HepG2 (cell line): Measurements from ENCODE around the gene C1GALT1C1. TPM values are rescaled to one million over a fixed set of nuclear protein-coding genes. Genes with fewer than 3 reads are reported as not detected.

Experiments
- ADNP ChIP-seq: sonication (generic); formaldehyde crosslinking; IDR thresholded peaks from 2 replicates; pipeline ENCODE4 v1.4.0; 2020; ENCODE audit warnings: missing genetic modification reagents
- GABPB1 ChIP-seq: IDR thresholded peaks from 2 replicates; pipeline ENCODE4 v1.6.1; 2016; ENCODE audit warnings: mild to moderate bottlenecking, missing genetic modification reagents, moderate library complexity, missing compliant biosample characterization
- GATAD2A ChIP-seq: IDR thresholded peaks from 2 replicates; pipeline ENCODE4 v1.6.1; 2016
- GTF2F1 ChIP-seq: fragments of 150-350 bp; IDR thresholded peaks from 2 replicates; pipeline ENCODE4 v1.6.1; 2014; ENCODE audit warnings: low read length
- HOMEZ ChIP-seq: IDR thresholded peaks from 2 replicates; pipeline ENCODE4 v1.6.1; 2016; ENCODE audit warnings: low read depth
- HOXA5 ChIP-seq: sonication (generic); formaldehyde crosslinking; IDR thresholded peaks from 2 replicates; pipeline ENCODE4 v1.4.0; 2020; ENCODE audit warnings: missing genetic modification reagents
- KDM1A ChIP-seq: IDR thresholded peaks from 2 replicates; pipeline ENCODE4 v1.6.1; 2016; ENCODE audit warnings: missing compliant biosample characterization
- KLF15 ChIP-seq: sonication (generic); formaldehyde crosslinking; IDR thresholded peaks from 2 replicates; pipeline ENCODE4 v1.8.1; 2023; ENCODE audit warnings: borderline replicate concordance, mild to moderate bottlenecking, inconsistent platforms, missing genetic modification reagents, mixed read lengths
- KMT2B ChIP-seq: IDR thresholded peaks from 2 replicates; pipeline ENCODE4 v1.6.1; 2016; ENCODE audit warnings: missing genetic modification reagents, missing compliant biosample characterization
- MAF1 ChIP-seq: sonication (generic); formaldehyde crosslinking; IDR thresholded peaks from 2 replicates; pipeline ENCODE4 v1.5.0; 2020; ENCODE audit warnings: missing genetic modification reagents, borderline replicate concordance
- RBM39 ChIP-seq: fragments of 200-400 bp; formaldehyde crosslinking; IDR thresholded peaks from one replicate; pipeline ENCODE4 v1.6.1; 2018; ENCODE audit warnings: antibody characterized with exemption, mild to moderate bottlenecking, low read depth, low read length; ENCODE audit not compliant: poor library complexity, severe bottlenecking
- U2AF1 ChIP-seq: fragments of 200-400 bp; formaldehyde crosslinking; optimal IDR thresholded peaks from 2 replicates; pipeline ENCODE3; 2017; ENCODE audit warnings: mild to moderate bottlenecking, low read depth, low read length
- YEATS2 ChIP-seq: sonication (generic); formaldehyde crosslinking; IDR thresholded peaks from 2 replicates; pipeline ENCODE4 v1.4.0; 2020; ENCODE audit warnings: missing genetic modification reagents, borderline replicate concordance
- ZBTB26 ChIP-seq: IDR thresholded peaks from 2 replicates; pipeline ENCODE4 v1.6.1; 2016; ENCODE audit warnings: missing compliant biosample characterization, missing genetic modification reagents, borderline replicate concordance
- ZBTB46 ChIP-seq: sonication (generic); formaldehyde crosslinking; IDR thresholded peaks from 2 replicates; pipeline ENCODE4 v1.4.0; 2020; ENCODE audit warnings: mild to moderate bottlenecking, missing genetic modification reagents, borderline replicate concordance
- ZNF232 ChIP-seq: sonication (generic); formaldehyde crosslinking; IDR thresholded peaks from 2 replicates; pipeline ENCODE4 v1.4.0; 2020; ENCODE audit warnings: missing genetic modification reagents, borderline replicate concordance
- ZNF235 ChIP-seq: sonication (generic); formaldehyde crosslinking; IDR thresholded peaks from 2 replicates; pipeline ENCODE4 v1.8.1; 2023; ENCODE audit warnings: mild to moderate bottlenecking, missing genetic modification reagents, borderline replicate concordance
- ZNF607 ChIP-seq: sonication (generic); formaldehyde crosslinking; IDR thresholded peaks from 2 replicates; pipeline ENCODE4 v1.5.1; 2020; ENCODE audit warnings: missing genetic modification reagents, mild to moderate bottlenecking, borderline replicate concordance
- ZNF720 ChIP-seq: sonication (generic); formaldehyde crosslinking; IDR thresholded peaks from 2 replicates; pipeline ENCODE4 v1.4.0; 2020; ENCODE audit warnings: missing genetic modification reagents
- ZSCAN31 ChIP-seq: sonication (generic); formaldehyde crosslinking; IDR thresholded peaks from 2 replicates; pipeline ENCODE4 v1.5.0; 2020; ENCODE audit warnings: low read depth, mild to moderate bottlenecking, missing genetic modification reagents
- ZSCAN5A ChIP-seq: sonication (generic); formaldehyde crosslinking; IDR thresholded peaks from 2 replicates; pipeline ENCODE4 v1.8.0; 2022; ENCODE audit warnings: mild to moderate bottlenecking, missing genetic modification reagents, borderline replicate concordance
- polyA plus RNA-seq, 8 experiments: library from polyadenylated mRNA; depleted of rRNA in 3 of 8; stranded (reverse) in 7 of 8; unstranded in 1 of 8; fragments of >200 nt; fragmentation: Illumina TruSeq in 4 of 8; extraction: Trizol in 4 of 8; gene quantifications; 2 replicates each; pipeline versions ENCODE4 v1.2.1 to v1.2.3, GENCODE V29; 2011 to 2016; ENCODE audit warnings: low read depth in 4 of 8, missing spikeins in 1 of 8, mixed read lengths in 1 of 8; ENCODE audit not compliant: insufficient read depth in 1 of 8
- total RNA-seq, 5 experiments: library from RNA; depleted of rRNA; stranded (reverse); fragments of >200 nt; fragmentation: Illumina TruSeq; extraction: Trizol; gene quantifications; 2 replicates each; pipeline ENCODE4 v1.2.3, GENCODE V29; 2016; ENCODE audit warnings: low read depth in 1 of 5
- TF ChIP-seq, protein P1 (sequence below): sonication (generic); formaldehyde crosslinking; IDR thresholded peaks from 2 replicates; pipeline ENCODE4 v1.4.0; 2020; ENCODE audit warnings: missing genetic modification reagents

Gene C1GALT1C1
- total and polyA plus RNA-seq, 2 of the 13 experiments (the other 11 are each of a cell fraction or from before 2014, with no cell fraction given): 26.3 to 31.9 TPM

GRCh38 chrX:120629667-120630537, at the start of gene C1GALT1C1 (continued):
- TF ChIP-seq HOMEZ: peak; percentile 12; the same call in 1 of the 2 replicates
- TF ChIP-seq GATAD2A (CRISPR knock-in tag): no peak
- TF ChIP-seq HOXA5: no peak; the same call in 1 of the 2 replicates
- TF ChIP-seq ZNF235 (CRISPR knock-in tag): no peak
- no peak for TF ChIP-seq ZNF232 (CRISPR knock-in tag)
- TF ChIP-seq ZBTB26 (CRISPR knock-in tag): no peak
- TF ChIP-seq KMT2B (CRISPR knock-in tag): no peak
- peak; percentile 60; the same call in 1 of the 2 replicates for TF ChIP-seq YEATS2 (CRISPR knock-in tag)
- no peak for TF ChIP-seq MAF1 (CRISPR knock-in tag)
- no peak for TF ChIP-seq KDM1A (CRISPR knock-in tag)
- no peak for TF ChIP-seq ADNP (CRISPR knock-in tag)
- TF ChIP-seq ZBTB46 (CRISPR knock-in tag): no peak
- no peak for TF ChIP-seq ZSCAN5A
- peak; percentile 17; the same call in 1 of the 2 replicates for TF ChIP-seq ZNF607 (CRISPR knock-in tag)
- no peak for TF ChIP-seq ZNF720 (CRISPR knock-in tag)
- 0 out of 2 replicates have a peak, but pooled peaks have one; percentile 30 for TF ChIP-seq ZSCAN31 (CRISPR knock-in tag)
- TF ChIP-seq RBM39: no peak
- TF ChIP-seq U2AF1: no peak
- no peak for TF ChIP-seq KLF15 (CRISPR knock-in tag)
- TF ChIP-seq, protein P1, sequence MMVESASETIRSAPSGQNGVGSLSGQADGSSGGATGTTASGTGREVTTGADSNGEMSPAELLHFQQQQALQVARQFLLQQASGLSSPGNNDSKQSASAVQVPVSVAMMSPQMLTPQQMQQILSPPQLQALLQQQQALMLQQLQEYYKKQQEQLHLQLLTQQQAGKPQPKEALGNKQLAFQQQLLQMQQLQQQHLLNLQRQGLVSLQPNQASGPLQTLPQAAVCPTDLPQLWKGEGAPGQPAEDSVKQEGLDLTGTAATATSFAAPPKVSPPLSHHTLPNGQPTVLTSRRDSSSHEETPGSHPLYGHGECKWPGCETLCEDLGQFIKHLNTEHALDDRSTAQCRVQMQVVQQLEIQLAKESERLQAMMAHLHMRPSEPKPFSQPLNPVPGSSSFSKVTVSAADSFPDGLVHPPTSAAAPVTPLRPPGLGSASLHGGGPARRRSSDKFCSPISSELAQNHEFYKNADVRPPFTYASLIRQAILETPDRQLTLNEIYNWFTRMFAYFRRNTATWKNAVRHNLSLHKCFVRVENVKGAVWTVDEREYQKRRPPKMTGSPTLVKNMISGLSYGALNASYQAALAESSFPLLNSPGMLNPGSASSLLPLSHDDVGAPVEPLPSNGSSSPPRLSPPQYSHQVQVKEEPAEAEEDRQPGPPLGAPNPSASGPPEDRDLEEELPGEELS (CRISPR knock-in tag): no peak; the same call in 1 of the 2 replicates
- no peak for TF ChIP-seq GTF2F1
- TF ChIP-seq GABPB1 (CRISPR knock-in tag): peak; percentile 84
